GM12874 (cell line): ENCODE results near the gene PCDHGA2.

Source experiments
- CTCF ChIP-seq: IDR thresholded peaks from 2 replicates; pipeline ENCODE4 v1.5.1; 2011; ENCODE audit warnings: low read depth, mild to moderate bottlenecking, control low read depth, low read length, moderate library complexity; ENCODE audit not compliant: insufficient read depth

The PCDHGA2 gene

GRCh38 chr5:141369994-141370848 lies 31.7 kb downstream of the PCDHGA2 start, which contains the start of gene PCDHGB3:
Gene PCDHGB3, plus strand, starts transcription at chr5:141370242. Its CDS starts 153 bp downstream, at chr5:141370395.
- peak; percentile 66 for TF ChIP-seq CTCF

GRCh38 chr5:141371572-141372475 lies 33.3 kb downstream of the PCDHGA2 start:
- TF ChIP-seq CTCF: no peak

- TF ChIP-seq CTCF: peak; percentile 29; the same call in 1 of the 2 replicates
Measured at GRCh38 chr5:141373673-141374317, 35.2 kb downstream of the PCDHGA2 start, which contains the start of gene PCDHGA6. Gene PCDHGA6, plus strand, starts transcription at chr5:141373891. Its CDS starts 193 bp downstream, at chr5:141374084.

GRCh38 chr5:141374627-141375026 lies 36.1 kb downstream of the PCDHGA2 start:
- TF ChIP-seq CTCF: no peak

- 0 out of 2 replicates have a peak, but pooled peaks have one; percentile 4 for TF ChIP-seq CTCF
Measured at GRCh38 chr5:141375444-141376155, 37.0 kb downstream of the PCDHGA2 start.

- TF ChIP-seq CTCF: no peak
Measured at GRCh38 chr5:141382469-141383294, 44.1 kb downstream of the PCDHGA2 start, which contains the start of gene PCDHGA7. Gene PCDHGA7, plus strand, starts transcription at chr5:141382742. Its CDS starts 158 bp downstream, at chr5:141382900.
